ENCODE data around the gene SNTG2.
"Not testable (repeated sequence)": the region's sequence is repeated elsewhere in the genome, so short reads cannot be mapped to it uniquely, and the experiment has no call there.

DNA sequence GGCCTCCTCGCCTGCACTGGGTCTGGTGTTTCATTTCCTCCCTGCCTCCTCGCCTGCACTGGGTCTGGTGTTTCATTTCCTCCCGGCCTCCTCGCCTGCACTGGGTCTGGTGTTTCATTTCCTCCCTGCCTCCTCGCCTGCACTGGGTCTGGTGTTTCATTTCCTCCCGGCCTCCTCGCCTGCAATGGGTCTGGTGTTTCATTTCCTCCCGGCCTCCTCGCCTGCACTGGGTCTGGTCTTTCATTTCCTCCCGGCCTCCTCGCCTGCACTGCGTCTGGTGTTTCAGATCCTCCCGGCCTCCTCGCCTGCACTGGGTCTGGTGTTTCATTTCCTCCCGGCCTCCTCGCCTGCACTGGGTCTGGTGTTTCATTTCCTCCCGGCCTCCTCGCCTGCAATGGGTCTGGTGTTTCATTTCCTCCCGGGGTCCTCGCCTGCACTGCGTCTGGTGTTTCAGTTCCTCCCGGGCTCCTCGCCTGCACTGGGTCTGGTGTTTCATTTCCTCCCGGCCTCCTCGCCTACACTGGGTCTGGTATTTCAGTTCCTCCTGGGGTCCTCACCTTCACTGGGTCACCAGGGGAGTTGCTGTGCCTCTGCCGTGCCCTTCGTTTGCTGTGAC is 40.8 kb upstream of the SNTG2 start:
- TF ChIP-seq, protein P1, sequence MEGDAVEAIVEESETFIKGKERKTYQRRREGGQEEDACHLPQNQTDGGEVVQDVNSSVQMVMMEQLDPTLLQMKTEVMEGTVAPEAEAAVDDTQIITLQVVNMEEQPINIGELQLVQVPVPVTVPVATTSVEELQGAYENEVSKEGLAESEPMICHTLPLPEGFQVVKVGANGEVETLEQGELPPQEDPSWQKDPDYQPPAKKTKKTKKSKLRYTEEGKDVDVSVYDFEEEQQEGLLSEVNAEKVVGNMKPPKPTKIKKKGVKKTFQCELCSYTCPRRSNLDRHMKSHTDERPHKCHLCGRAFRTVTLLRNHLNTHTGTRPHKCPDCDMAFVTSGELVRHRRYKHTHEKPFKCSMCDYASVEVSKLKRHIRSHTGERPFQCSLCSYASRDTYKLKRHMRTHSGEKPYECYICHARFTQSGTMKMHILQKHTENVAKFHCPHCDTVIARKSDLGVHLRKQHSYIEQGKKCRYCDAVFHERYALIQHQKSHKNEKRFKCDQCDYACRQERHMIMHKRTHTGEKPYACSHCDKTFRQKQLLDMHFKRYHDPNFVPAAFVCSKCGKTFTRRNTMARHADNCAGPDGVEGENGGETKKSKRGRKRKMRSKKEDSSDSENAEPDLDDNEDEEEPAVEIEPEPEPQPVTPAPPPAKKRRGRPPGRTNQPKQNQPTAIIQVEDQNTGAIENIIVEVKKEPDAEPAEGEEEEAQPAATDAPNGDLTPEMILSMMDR (IDR thresholded peaks at IDR 0.05): not testable (repeated sequence)
- TF ChIP-seq EP300 (IDR thresholded peaks at IDR 0.05): not testable (repeated sequence)

Data from tibial nerve (tissue), 4 donors.